ENCODE measurements around the gene RASA3.
A peak's percentile ranks its signal among the peaks of the same experiment; 100 is the strongest.
"Not testable (repeated sequence)": the region's sequence is repeated elsewhere in the genome, so short reads cannot be mapped to it uniquely, and the experiment has no call there.

Gene RASA3

DNA sequence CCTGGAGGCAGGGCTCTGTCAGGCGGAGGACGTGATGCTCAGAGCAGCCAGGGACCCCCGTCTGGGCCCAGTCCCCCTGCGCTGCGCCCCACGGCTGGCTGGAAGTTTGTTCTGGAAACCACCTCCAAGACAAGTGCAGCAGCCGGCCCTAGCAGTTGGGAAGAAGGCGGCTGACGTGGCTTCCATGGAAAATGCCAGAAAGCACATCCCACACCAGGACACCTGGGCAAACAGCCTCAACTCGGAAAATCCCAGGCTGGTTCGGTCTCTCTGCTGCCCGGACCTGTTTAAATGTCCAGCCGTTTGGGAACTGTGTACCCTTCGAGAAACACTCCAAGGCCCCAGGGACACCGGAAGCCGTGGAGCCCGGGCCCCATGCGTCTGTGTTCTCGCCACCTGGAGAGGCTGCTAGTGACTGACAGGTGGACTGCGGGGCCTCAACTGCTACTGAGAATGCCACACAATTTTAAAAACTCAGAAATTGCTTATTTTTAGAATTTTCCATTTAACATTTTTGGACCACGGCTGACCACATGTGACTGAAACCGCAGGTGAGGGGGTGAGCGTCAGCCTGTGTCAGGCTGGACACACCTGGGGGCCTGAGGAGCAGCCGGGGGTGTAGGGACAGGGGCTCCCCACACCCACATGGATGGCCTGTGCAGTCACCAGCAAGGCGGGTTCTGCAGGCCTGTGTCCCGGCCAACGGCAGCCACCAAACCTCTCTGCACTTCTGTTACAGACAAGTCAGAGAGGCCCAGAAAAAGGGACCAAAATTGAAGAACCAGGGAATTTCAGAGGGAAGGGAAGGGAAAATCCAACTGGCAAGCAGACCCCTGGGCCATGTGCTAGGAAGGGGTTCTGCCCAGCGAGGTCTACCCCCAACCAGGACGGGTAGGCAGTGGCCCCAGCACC lies 31.7 kb downstream of the RASA3 start:
- no peak for DNase-seq (ENCODE audit: low spot score)

DNA sequence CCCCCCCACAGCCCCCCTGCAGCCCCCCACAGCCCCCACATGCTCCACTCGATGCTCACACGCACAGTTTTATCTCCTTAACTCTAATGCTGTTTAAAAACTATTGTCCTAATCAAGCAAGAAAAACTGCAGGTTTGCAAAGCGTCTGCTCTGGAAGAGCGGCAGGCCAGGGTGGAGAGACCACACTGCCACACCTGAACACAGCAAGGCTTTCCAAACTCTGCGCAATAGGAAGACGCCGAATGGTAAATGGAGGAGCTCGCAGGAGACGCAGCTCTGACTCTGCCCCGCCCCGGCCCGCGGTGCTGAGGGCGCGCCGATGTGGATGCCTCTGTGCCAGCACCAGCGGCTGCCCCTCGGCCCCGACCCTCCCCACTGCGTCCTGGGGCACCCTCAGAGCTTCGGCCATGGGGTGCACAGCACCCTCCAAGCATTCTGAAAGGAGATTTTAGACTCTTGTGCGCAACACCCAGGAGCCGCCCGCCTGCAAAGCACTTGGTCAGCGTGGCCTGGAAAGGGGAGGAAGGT lies 32.4 kb downstream of the RASA3 start:
- DNase-seq (ENCODE audit: low spot score) = peak; percentile 5

DNA sequence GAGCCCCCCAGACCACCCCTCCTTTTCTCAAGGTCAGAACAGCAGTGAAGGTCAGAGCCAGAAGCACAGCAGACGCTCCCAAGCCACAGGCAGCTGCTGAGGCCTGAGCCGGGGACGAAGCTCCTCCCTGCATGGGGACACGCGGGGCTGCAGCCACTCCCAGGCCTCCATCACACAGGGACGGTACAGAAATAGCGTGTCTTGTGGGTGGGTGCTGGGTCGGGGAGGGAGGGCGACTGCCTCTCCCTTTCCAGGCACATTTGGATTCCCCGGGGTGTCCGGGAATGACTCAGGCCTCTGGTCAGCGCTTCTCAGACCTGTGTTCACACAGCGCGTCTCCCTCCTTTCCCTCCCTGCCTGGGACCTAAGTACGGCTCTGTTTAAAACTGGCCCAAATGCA lies 33.2 kb downstream of the RASA3 start:
- DNase-seq (ENCODE audit: low spot score) = no peak

DNA sequence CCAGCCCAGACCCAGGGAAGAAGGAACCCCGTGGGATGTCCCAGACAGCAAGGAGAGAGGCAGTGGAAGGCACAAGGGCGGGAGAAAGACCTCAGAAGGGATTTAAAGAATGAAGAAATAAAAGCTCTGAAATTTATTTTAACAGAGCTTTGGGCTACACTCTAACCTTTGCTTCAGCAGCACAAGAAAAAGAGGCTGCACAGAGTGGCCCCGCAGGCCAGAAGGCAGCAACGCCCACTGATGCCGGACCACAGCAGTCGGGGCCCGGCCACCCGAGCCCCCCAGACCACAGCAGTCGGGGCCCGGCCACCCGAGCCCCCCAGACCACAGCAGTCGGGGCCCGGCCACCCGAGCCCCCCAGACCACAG lies 33.8 kb downstream of the RASA3 start:
- DNase-seq (ENCODE audit: low spot score) = not testable (repeated sequence)

DNA sequence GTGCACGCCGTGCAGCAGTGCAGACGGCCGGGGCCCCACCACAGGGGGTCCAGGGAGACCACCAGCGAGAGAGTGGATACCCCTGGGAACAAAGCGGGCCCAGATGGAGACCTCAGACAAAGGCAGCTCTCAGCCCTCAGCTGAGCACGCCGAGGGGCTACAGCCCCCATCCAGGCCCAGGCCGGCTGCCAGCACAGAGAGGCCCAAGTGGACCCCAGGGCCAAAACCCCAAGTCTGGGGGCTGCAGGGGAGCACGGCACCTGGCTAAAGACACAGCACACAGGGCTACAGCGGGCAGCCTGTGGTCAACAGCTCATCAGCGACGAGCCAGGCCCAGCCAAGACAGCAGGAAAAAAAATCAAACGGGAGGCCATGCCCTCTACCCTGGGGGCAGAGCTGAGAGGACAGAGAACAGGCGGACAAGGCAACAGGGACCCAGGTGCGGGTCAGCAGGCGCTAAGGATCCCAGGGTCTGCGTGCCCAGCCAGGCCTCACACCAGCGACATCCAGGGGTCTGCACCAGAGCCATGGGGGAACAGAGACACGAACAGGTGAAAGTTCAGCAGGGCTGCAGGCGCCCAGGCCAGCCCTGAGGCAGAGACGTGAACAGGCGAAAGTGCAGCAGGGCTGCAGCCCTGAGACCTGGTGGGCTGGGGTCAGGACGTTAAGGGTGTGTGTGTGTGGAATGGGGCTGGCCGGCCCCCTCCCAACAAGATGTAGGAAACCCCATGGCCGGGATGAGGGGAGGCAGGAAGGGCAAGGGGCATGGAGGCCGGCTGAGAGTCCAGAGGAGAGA lies 34.3 kb downstream of the RASA3 start:
- no peak for DNase-seq (ENCODE audit: low spot score)

DNA sequence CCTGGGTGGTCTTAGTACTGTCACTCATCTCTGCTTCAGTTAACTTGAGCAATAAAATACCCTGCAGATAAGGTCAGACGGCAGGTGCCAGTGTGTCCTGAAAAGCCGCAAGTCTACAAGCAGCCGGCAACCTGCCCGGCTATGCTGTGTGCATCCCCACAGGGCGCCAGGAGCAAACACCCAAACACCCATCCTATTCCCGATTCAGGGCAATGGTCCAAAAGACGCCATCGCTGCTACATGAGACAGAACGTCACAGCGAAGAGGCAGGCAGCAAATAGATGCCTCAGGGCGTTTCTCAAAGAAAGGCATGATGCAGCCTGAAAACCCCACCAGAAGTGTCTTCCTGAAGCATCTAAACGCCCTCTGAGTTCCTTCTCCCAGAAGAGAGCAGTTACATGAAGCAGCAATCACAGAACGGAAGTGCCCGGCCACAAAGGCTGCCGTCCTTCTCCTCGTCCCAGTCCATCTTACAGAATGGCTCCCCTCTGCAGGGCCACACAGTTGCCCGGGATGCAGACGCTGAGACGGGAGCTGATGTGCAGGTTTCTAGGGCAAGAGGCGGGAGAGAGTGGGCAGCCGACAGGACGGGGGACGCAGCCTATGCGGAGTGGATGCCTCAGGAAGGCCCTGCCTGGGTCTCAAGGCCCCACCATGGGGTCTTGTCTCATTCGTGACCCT lies 35.1 kb downstream of the RASA3 start:
- DNase-seq (ENCODE audit: low spot score) = no peak

DNA sequence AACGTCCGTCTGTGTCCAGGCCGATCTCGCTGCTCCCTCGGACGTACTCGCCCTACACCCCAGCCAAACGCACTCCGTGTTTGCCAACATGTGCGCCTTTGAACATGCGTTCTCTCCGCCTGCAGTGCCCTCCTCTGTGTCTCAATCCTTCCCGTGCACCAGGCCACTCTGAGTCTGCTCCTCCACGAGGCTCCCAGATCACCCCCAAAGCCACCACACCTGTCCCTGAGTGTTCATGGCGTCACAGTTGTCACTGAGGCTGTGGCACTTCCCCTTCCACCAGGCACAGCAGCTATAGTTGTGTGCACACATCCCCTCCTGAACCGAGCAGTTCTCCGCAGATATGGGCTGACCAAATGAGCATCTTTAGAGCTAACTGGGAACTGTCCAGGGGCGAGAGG lies 35.6 kb downstream of the RASA3 start:
- no peak for DNase-seq (ENCODE audit: low spot score)

DNA sequence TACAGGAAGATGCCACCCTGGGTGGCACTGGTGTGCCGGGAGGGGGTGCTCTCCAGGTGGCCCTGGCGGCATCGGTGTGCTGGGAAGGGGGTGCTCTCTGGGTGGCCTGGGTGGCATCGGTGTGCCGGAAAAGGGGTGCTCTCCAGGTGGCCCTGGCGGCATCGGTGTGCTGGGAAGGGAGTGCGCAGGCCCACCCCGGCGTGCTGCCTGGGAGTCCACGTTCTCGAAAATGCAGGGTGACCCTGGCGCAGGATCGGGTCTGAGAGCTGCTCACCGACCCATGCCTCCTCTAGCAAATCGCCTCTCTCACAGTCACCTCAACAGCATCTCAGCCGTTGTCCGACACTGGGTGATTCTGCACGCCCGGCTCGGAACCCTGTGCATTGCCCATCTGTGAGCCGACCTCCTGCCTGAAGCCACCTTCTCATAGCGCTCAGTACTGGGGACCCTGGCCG lies 36.4 kb downstream of the RASA3 start:
- DNase-seq (ENCODE audit: low spot score) = no peak

DNA sequence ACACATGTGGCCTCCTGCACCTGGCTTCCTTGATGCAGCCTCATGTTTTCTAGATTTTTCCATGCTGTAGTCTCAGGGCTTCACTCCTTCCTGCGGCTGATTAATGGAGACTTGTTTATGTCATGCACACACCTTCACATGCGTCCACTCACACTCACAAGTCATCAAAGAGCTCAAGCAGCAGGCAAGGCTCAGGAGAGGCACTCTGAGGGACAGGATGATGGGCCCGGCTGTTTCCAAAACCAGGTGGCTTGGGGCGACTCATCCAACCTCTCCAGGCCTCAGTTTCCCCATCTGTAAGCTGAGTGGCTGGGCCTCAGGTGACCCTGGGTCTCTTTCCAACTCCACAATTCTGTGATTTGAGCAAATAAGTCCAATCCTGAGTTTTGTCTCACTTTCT lies 36.9 kb downstream of the RASA3 start:
- DNase-seq (ENCODE audit: low spot score) = no peak

DNA sequence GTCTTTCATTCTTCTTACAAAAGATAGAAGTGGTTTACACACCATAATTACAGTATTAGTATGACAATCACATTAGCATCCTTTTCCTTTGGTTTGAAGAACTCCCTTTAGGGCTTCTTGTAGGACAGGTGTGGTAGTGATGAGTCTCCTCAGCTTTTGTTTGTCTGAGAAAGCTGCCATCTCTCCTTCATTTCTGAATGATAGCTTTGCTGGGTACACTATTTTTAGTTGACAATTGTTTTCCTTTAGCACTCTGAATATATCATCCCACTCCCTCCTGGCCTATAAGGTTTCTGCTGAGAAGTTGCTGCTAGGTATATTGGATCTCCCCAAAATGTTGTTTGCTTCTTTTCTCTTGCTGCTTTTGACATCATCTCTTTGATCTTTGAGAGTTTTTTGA lies 39.3 kb downstream of the RASA3 start:
- no peak for DNase-seq (ENCODE audit: low spot score)

DNA sequence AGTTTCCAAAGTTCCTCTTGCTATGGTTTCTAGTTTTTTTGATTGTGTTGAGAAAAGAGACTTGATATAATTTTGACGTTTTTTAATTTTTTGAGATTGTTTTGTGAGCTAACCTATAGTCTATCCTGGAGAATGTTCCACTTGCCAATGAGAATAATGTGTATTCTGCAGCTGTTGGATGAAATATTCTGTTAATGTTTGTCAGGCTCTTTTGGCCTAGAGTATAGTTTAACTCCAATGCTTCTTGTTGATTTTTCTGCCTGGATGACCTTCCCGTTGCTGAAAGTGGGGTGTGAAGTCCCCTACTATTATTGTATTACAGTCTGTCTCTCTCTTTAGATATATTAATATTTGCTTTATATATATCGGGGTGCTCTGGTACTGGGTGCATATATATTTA lies 40.0 kb downstream of the RASA3 start:
- no peak for DNase-seq (ENCODE audit: low spot score)

DNA sequence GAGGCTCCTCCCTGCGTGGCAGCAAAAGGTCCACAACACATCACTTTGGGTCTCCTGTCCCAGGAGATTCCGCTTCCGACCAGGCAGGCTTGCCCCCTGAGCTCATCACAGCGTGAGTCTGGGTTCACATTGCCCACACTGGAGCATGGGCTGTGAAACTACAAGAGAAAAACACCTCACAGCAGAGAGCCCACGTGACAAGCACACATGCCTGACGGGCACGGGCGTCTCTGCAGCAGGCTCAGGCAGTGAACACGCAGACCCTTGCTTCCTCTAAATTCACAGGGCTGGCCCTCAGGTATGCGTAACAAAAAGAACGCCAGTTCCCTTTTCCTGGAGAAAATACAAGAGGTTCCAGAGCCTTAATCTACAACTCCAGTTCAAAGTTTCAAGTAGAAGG lies 41.9 kb downstream of the RASA3 start:
- no peak for DNase-seq (ENCODE audit: low spot score)

DNA sequence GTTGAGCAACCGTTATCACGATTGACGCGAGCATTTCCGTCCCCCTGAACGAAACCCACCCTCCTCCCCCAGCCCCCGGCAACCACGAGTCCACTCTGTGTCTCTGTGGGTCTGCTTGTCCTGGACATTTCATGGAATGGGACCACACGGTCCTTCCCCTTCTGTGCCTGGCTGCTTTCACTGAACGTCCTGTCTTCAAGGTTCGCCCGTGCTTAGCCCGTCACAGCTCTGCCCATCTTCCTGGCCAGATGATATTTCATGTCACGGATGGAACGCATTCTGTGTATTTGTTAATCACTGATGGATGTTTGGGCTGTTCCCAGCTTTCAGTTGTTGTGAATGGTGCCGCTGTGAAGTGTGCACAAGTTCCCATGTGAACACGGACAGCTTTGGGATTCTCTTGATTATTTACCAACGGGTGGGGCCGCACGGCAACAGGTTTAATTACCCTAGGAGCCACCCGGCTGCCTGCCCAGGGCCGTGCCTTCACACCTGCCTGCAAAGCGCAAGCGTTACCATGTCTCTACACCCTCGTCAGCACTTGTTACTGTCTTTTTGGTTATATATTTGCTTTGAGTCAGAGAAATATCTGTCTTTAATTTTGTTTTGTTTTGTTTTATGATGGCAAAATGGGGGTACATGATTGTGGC lies 42.5 kb downstream of the RASA3 start:
- DNase-seq (ENCODE audit: low spot score) = no peak

DNA sequence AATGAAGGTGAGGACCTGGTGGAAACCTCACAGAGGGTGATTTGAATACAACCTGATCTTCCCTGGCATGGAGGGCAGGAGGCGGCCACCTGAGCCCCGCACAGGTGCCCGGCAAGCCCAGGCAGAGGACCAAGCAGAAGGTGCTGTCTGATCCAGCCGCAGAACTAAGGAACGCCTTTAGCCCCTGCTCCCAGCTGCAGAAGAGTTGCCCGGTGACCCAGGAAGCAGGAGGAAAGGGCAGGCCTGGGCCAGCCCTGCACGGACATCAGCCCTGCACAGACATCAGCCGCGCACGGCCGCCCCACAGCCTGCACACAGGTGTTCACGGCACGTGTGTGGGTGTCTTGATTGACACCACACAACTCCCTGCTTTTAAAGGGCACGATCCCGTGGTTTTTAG lies 43.1 kb downstream of the RASA3 start:
- DNase-seq (ENCODE audit: low spot score) = no peak

DNA sequence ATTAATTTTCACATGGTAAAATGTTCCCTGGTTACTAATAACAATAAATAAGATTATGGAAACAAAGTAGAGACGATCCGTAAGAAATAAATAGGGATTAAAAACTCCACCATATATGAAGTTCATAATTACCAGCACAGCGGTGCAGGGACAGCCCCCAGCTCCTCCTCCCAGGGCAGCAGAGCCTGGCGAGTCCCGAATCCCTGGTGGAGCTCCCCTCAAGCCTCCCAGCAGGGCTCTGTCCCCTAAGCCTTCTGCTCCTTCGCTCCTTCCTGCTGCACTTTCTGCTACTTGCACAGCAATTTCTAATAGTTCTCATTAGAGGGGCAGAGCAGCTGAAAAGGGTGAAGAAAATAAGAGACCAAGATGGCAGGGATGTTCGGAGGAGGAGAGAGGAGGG lies 43.6 kb downstream of the RASA3 start:
- no peak for DNase-seq (ENCODE audit: low spot score)

DNA sequence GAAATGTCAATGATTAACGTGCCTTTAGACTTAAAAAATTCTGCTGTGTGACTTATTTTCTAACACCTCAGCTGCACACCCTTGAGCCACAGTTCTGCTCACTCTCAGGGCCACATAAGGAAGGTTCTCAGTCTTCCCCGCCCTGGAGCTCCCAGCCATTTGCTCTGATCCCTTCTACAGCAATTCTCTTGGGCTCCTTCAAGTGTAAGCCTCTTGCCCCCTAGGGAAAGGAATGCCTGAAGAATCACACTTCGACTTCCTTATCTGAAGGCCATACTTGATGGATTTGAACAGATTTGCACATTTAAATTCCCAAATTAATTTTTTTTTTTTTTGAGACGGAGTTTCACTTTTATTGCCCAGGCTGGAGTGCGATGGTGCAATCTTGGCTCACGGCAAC lies 44.2 kb downstream of the RASA3 start:
- no peak for DNase-seq (ENCODE audit: low spot score)

DNA sequence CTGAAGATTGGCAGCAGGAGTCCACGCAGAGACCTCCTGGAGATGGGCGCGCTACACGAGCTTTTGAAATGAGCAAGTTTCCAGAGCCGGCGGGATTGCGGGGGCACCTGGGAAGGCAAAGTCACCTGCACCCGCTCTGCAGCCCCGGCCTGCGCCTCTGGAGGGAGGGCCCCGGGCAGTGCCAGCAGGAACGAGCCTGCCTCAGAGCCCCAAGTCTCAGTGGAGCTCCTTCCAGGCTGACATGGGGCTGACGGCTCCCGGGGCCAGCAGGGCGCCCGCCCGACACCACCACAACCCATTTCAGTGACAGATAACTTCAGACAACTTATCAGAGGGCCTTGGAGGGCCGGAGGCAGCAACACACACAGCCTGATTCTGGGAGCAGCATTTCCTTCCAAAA lies 45.0 kb downstream of the RASA3 start:
- no peak for DNase-seq (ENCODE audit: low spot score)

DNA sequence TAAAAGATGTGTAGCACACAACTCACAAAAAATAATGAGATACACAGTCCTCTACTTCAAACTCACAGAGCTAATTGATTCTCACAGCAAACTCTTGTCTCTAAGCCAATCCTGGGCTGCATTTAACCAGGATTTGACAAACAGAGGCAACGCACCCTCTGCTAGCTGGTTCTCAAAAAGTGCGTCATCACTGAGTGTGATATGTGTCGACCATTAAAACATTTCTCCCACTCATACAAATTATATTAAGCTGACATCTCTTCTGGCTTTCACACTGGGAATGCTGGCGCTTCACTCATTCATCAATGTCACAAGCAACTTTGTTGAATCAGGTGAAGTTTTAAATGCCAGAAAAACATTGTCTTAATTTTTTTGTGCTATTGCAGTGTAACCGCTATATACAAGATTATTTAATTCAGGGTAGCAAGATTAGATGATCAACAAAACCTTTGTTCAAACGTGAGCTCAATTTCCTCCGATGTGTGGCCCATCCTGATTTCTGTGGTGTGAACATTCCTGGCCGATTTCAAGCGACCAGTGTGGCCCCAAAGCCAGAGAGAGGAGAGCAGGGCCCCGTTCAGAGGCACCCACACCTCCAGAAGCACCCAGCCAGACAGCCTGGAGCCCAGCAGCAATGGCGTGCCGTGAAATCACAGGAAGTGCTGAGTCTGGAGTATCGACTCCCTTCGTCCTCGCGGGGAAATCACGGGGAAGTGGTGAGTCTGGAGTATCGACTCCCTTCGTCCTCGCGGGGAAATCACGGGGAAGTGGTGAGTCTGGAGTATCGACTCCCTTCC lies 49.4 kb downstream of the RASA3 start:
- DNase-seq (ENCODE audit: low spot score) = no peak

DNA sequence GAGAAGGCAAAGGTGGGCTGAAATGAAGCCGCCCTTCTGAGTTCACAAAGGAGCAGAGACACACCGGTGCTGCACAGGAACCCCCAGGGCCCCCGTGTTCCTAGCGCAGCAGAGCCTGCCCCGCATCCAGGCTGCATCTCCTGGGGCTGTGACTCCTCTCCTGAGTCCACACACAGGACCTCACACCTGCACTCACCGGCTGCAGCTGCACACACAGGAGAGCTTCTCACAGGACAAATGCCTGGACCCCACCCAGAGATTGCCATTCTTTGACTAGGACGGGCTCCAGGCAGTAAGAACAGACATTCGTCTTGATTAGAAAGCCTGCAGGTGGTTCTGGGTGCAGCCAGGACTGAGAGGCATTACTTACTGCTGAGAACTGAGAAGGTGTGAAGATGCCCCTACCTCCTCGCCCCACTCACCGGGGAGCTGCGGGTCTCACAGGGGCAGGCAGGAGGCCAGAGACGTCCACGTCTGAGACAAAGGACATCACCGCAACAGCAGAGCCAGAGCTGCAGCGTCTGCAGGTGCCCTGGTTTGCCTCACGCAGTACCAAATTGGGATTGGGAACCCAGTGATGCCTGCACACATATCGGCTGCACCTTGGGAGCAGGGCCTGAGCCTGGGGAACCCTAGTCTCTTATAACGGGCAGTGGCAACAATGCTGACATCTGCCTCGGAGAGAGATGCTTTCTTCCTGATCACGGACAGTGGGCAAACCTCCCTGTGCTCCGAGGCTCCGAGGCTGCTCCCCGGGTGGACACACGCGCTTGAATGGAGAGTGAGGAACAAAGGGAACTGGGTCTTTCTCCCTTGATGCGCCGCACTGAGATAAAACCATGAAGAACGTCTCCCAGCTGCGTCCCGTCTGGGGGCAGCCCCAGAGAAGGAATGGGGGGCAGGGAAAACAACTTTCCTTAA lies 50.4 kb downstream of the RASA3 start:
- DNase-seq (ENCODE audit: low spot score) = no peak
